GM21825 (cell line): ENCODE measurements around the gene FXYD7.
"Not testable (repeated sequence)": the region's sequence is repeated elsewhere in the genome, so short reads cannot be mapped to it uniquely, and the experiment has no call there.

Source experiments
- ATAC-seq: cut with Tn5 transposase; IDR thresholded peaks from one replicate; pipeline ENCODE4 v1.9.1; 2021; ENCODE audit warnings: mild to moderate bottlenecking, moderate library complexity; ENCODE audit not compliant: unreplicated experiment

FXYD7 gene

DNA sequence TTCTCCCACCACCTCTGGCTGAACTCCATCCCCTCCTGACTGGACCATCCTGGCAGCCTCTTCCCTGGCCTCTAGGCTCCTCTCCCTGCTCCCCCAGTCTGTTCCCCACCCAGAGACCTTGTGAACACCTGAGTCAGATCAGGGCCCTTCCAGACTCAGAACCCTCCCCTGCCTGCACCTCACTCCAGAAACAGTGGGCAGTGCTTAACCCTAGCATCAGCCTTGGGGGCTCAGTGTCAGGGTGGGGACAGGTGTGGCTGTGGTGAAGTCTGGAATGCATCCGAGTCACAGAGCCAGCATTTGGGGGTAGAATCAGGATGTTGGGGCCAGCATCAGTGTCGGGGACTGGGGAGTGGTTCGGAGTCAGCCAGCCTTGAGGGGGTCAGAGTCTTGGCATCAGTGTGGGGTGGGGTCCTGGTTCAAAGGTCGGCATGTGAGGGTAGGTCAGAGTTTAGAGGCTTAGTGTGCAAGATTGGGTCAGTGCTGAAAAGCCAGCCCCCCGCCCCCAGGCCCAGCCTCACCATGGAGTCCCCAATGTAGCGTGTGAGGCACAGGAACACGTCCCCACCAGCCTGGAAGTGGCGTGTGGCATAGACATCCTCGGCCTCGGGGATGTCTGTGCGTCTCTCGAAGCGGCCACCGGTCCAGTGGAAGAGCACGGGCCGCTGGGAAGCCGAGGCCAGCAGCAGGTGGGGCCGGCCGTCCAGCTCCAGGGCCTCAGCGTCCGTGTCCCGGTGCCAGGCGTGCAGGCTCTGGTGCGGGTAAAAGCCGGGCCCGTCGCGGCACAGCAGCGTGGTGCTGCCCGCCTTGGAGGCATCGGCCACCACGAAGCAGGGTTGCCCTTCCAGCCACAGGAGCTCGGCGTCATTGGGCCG lies 17.1 kb upstream of the FXYD7 start:
- ATAC-seq = no peak

DNA sequence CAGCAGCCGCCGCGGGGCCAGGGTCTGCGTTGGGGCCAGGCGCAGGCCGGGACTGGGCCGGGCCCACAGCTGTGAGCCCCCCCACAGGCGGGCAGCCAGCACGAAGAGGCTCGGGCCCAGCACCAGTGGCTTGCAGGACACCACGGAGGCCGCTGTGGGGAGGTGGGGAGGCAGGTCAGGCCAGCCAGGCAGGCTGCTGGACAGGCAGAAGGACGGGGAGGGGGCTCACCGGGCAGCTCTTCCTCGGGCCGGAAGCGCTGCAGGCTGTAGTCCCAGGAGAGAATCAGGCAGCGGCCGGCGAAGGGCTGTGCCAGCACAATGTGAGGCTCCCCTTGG lies 16.5 kb upstream of the FXYD7 start:
- no peak for ATAC-seq

DNA sequence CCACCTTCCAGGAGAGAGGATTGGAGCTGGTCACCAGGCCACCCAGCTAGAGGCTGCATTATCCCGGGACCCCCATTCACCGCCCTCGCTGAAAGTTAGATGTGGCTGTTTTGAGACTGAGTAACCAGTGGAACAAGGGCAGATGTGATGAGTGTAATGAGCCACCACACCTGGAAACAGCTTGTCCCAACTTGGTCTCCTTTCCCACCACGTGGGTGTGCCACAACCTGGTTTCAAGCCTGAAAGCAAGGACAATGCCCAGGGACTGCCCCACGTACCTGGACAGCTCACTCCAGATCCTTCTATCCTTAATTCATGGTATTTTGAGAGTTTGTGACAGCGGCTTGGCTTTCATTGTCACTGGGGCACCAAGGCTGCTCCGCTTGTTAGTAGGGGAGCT lies 15.2 kb upstream of the FXYD7 start:
- no peak for ATAC-seq

DNA sequence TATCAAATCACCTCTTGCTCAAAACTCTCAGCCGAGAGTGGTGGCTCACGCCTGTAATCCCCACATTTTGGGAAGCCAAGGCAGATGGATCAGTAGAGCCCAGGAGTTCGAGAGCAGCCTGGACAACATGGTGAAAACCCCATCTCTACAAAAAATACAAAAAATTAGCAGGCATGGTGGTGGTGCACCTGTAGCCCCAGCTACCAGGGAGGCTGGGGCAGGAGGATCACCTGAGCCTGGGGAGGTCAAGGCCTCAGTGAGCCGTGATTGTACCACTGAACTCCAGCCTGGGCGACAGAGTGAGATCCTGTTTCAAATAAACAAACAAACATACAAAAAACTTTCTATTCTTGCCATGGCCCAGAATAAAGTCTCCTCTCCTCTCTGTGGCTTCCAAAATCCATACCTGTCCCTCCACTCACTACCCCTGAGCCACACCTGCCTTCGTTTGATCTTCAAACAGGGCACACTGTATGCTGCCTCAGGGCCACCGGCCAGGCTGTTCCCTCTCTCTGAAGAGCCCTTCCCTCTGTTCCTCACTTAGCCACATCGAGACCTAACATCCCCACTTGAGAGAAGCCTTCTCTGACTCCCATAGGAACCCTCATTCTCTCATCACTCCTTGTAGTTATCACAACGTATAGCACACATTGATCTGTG lies 14.5 kb upstream of the FXYD7 start:
- no peak for ATAC-seq

DNA sequence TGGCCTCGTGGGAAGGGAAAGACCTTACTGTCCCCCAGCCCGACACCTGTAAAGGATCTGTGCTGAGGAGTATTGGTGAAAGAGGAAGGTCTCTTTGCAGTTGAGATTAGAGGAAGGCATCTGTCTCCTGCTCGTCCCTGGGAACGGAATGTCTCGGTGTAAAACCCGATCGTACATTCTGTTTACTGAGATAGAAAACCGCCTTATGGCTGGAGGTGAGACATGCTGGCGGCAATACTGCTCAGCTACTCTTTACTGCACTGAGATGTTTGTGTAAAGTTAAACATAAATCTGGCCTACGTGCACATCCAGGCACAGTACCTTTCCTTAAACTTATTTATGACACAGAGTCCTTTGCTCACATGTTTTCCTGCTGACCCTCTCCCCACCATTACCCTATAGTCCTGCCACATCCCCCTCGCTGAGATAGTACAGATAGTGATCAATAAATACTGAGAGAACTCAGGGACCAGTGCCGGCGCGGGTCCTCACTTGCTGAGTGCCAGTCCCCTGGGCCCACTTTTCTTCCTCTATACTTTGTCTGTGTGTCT lies 13.3 kb upstream of the FXYD7 start:
- not testable (repeated sequence) for ATAC-seq

DNA sequence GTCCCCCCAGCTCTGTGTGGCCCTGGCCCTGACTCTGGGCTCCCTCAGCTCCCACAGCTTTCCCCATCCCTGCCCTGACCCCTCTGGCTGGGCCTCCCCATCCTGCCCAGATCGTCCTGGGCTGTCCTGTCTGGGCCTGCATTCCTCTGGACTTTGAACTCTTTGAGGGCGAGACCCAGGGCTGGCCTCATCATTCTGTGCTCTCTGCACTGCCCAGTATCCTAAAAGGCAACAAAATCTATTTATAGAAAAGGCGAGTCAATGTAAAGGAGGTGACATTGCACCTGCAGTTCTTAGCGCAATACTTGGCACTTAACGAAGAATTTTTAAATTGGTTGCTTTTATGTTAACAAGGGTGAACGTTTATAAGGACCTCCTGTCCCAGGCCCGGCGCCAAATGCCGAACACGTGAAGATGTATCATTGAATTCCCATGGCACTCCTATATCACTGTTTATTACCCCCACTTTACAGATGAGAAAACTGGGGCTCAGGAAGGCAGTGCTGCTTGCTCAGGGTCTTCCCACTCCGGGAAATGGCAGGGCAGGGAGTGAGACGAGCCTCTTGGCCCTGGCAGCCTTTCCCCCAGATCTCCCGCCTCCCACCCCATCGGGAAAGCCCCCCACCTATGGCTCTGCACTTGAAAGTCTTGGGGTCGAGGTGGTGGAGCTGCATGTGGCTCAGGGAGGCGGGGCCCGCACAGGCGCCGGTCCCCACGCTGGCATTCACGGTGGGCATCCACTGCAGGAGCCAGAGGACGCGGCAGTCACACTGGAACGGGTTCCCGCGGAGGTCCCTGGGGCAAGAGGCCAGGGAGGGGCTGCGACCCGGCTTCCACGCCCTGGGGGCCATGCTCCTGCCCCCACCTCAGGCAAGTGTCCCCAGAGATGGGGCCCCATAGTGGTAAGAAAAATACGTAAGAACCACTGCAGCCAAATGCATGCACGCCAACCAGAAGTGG lies 12.0 kb upstream of the FXYD7 start:
- ATAC-seq = no peak

DNA sequence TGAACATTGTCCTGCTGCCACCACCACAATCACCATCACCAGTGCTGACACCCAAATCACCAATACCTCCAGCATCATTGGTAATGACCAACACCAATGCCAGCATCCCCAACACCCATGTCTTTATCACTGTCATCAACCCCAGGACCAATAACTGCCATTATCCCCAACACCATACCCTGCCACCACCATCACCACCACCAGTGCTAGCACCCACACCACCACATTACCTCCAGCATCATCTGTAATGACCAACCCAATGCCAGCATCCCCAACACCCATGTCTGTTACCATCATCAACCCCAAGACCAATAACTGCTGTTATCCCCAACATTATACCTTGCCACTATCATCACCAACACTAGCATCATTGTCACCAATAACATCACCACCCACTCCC lies 10.8 kb upstream of the FXYD7 start:
- no peak for ATAC-seq

DNA sequence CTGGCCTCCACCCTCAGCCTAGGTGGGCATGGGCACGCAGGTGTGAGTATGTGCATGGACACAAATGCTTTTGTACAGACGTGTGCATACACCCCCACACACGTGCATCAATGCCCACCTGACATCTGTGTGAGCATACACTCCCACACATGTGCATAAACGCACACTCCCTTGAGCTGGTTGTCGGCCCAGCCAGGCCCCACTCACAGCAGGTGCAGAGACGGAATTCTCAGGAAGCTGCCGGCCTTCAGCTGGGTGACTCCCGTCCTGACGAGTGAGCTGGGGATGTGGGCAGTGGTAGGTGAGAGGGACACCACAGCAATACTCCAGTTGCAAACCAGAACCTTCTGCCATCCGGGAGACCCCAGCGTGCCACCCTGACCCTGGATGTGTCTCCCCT lies 9.2 kb upstream of the FXYD7 start:
- ATAC-seq = no peak

DNA sequence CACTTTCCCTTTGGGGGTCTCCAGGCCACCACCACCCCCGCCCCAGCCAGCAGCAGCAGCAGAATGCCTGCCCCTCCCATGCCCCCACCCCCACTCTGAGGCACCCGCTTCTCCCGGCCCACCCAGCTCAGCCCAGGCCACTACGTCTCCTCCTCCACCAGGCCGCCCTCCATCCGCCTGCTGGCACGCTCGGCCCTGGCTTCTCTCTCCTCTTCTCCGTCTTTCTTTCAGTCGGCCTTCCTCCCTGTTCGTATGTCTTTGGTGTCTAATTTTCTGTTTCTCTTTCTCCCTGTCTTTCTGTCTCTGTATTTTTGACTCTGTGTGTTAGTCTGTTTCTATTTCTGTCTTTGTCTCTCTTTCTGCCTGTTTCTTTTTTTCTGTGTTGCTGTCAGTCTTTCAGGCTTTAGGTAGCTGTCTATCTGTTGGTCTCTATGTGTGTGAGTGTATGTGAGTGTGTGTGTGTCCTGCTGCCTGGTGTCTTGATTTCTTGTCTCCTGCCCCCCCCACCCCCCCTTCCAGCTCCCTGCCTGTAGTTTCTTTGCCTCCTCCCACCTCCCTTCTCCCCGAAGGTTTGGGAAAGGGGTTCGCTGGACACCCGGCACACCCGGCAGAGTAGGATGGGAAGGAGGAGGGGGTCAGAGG lies 8.3 kb upstream of the FXYD7 start, which contains the start of gene LGI4:
TSS of gene LGI4 (minus strand) at position 459 of the 642 bp plus-strand sequence. CDS start at position 80, 379 bp downstream.
- no peak for ATAC-seq

DNA sequence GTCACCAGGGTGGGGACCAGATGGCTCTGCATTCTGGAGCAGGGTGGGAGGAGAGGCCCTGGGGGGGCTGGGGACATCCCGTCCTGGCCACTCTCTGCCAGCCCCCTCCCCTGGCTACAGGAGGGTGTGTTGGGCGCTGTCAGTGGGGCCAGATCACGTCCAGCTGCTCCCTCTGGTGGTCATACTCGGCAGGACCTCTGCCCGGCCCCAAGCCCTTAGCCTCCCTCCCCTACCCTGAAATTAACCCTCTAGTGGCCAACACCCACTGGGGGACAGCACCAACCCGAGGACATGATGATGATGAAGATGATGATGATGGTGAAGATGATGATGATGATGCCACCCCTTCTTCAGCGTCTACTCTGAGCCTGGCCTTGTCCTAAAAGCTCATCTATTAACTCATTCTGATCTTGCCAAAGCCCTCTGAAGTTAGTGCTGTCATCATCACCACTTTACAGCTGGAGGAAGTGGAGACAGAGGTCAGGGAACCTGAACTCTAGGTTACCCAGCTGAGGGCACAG lies 7.6 kb upstream of the FXYD7 start:
- no peak for ATAC-seq

DNA sequence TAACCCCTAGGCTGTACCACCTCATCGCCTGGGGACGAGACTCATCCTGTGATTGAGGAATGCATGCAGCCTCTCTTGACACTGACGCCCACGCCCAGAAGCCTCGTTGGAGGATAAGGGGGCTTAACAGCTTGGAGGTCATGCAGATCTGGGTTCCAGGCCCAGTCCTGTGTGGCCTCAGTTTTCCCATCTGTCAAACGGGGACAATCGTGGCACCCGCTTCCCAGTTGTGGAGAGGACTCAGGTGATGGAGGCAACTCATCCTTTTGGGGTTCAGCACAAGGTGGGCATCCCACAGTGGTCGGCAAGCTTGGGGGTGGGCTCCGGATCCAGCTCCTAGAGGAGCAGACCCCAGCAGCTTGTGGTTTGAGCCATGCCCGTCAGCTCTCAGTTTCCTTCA lies 6.8 kb upstream of the FXYD7 start:
- no peak for ATAC-seq

DNA sequence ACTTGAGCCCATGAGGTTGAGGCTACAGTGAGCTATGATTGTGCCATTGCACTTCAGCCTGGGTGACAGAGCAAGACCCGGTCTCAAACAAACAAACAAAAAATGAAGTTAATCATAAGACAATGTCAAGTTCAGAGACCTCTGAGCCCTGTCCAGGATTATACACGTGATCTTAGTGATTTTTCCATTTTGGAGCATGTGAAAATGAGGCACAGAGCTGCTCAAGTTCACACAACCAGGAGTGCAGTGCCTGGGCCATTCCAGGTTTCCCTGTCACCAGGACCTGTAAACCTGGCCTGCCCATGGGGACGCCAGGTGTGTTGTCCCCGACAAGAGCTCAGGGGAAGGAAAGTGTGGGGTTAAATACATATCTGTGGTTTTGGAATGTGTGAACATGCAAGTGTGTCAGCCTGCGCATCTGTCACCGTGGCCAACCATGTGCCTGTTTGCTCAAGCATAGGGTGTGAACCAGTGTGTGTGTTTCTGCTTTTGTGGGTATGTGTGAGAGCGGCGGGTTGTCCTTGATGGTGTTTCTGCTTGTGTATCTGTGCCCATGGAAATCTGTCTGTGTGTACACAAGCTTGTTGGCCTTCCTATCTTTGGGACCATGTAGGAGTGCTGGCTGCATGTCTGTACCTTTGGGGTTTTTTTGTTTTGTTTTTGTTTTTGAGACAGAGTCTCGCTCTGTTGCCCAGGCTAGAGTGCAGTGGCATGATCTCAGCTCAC lies 5.9 kb upstream of the FXYD7 start:
- no peak for ATAC-seq

DNA sequence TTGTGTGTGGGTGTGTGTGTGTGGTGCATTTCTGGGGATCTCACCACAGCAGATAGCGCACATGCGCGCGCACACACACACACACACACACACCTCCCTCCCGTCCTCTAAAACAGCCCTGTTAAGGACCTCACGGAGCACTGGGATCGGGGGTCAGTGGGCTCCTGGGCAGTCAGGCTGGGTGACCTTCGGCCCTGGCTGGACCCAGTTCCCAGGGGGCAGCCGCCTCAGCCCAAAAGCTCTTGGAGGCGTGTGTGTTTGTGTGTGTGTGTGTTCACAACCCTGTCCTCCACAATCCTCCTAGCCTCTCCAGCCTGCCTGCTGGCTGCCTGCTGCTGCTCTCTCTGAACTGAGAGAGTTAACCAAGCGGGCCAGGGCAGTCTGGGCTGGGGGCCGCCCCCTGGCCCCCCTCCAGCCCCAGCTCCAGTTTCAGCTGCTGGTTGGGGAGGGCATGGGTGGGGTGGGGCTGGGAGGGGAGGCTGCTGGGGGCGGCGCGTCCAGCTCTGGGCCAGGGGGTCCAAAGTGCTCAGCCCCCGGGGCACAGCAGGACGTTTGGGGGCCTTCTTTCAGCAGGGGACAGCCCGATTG lies 4.7 kb upstream of the FXYD7 start, which contains the start of gene FXYD1:
TSS of gene FXYD1 (plus strand) at position 520 of the 588 bp plus-strand sequence. CDS start 1,256 bp downstream, outside the sequence.
- no peak for ATAC-seq

DNA sequence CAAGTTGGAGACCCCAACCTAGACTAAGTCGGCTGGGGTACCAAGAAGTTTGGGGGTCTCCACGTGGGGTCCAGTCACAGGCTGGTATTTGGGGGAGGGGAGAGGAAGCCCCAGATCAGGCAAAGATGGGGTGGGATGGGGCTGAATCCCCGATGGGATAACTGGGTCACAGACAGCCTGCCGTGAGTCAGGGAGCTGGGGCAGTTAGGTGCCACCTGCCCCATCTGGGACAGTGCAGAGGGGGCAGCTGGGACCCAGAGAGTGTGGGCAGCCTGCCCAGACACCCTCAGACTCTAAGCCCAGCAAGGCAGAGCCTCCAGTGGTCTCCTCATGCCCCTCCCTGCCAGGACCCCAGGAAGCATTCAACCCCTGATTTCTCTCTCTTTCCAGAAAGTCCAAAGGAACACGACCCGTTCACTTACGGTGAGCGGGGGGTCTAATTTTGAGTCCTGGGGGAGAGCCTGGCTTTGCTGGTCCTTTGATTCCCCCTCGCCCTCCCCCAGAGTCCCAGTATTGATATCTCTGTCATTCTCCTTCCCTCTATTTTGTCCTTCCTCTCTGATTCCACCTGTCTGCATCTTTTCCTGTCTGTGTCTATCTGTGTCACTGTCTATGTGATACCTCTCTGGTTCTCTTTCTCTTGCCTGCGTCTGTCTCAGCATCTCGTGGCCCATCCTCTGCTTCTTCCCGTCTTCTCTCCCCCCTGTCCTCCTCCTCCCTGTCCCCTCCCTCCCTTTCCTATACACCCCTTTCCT lies 2.7 kb upstream of the FXYD7 start:
- no peak for ATAC-seq

DNA sequence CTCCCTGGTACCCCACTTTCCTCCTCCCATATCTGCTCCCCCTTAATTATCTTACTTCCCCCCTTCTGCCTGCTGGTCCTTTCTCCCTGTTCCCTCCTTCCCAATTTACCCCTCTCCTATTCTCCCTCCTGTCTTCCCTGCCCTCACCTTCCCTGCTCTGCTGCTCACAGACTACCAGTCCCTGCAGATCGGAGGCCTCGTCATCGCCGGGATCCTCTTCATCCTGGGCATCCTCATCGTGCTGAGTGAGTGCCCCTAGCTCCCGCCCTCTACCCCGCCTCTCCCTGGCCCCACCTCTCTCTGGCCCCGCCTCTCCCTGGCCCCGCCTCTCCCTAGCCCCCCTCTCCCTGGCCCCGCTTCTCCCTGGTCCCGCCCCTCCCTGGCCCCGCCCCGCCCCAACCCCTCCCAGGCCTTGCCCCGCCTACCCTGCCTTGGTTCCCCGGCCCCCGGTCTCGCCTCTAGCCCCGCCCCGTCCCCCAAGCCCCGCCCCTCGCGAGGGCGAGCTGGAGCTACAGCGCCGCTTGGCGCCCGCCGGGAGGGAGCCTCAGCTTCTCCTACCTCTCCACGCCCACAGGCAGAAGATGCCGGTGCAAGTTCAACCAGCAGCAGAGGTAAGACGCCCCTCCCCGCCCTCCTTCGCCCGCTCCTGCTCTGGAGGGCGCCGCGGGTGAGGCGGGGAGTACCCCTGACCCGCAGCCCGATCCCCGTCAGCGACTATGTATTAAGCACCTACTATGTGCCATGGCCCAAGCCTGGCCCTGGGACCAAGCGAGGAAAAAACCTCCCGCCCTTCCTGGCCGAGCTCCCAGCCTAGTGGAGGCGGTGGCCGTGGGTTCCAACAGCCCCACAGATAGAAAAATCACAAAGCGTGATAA lies 1.9 kb upstream of the FXYD7 start:
- ATAC-seq = peak; percentile 58

DNA sequence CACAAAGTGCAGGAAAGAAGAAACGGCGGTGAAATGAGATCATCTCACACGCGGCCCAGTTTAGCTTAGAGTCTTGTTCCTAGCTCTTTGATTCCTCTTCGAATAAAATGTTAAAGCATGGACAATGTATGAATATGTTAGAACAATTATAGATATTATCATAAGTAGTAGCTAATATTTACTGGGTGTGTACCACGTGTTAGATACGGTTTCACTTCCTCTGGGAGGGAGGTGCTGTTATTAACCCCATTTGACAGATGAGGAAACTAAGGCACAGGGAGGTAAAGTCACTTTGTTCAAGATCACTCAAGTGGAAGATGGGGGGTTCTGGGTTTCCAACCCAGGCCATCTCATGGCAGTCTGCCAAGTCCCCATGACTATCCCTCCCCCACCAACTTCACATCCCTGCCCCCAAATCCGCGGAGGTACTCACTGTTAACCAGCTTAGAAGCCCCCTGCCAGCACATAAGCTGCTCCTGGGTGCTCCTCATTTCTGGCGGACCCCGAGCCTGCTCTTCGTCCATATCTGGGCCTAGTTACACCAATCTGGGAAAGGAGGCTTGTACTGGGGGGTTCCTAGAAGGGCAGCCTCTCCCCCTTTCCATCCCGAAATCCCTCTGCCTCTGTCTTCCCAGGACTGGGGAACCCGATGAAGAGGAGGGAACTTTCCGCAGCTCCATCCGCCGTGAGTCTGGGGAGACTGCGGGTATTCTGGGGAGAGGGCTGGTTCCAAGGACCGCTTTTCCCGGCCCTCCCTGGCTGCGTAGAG lies 1.0 kb upstream of the FXYD7 start:
- ATAC-seq = no peak
